Esophagus muscularis mucosa (tissue), 3 donors: ENCODE data around the gene ACTA1.

ENCODE experiments used
- POLR2A ChIP-seq: fragments of 450-650 bp; IDR thresholded peaks from one replicate; pipeline ENCODE4 v1.6.1; 2017; ENCODE audit warnings: antibody characterized with exemption, moderate library complexity, mild to moderate bottlenecking, low read depth
- POLR2AphosphoS5 ChIP-seq, 2 donors: sonication (generic); formaldehyde crosslinking; IDR thresholded peaks; one replicate each; pipeline ENCODE4 v1.6.1; 2017; ENCODE audit warnings: antibody characterized with exemption in 2 of 2
- TF ChIP-seq, protein P1 (sequence below), 3 experiments: fragments of 200-600 bp in 2 of 3; fragments of 450-650 bp in 1 of 3; sonication (generic) in 2 of 3; IDR thresholded peaks; one replicate each; pipeline ENCODE4 v1.5.1; 2017 to 2019; ENCODE audit warnings: antibody characterized with exemption in 3 of 3, mild to moderate bottlenecking in 2 of 3, moderate library complexity in 1 of 3

DNA sequence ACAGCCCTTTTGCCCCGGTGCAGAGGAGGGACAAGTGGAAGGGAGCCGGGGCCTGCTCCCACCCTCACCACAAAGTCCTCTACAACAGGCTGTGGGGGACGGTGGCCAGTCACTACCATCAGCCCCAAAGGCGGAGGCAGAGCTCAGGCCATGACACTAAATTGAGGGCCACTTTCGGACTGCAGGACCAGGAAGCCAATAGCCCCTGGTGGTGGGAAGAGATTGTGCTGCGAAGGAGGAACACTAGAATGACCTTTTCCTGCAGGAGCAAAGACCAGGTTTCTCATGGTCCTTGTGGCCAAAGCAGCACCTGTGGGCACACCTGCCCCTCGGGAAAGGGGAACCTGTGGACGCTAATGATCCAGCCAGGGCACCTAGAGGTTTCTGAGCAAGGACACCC, 30.3 kb downstream of the ACTA1 start:
- TF ChIP-seq POLR2AphosphoS5 (IDR thresholded peaks at IDR 0.05) (no peak), POLR2A (no peak)
- TF ChIP-seq, protein P1, sequence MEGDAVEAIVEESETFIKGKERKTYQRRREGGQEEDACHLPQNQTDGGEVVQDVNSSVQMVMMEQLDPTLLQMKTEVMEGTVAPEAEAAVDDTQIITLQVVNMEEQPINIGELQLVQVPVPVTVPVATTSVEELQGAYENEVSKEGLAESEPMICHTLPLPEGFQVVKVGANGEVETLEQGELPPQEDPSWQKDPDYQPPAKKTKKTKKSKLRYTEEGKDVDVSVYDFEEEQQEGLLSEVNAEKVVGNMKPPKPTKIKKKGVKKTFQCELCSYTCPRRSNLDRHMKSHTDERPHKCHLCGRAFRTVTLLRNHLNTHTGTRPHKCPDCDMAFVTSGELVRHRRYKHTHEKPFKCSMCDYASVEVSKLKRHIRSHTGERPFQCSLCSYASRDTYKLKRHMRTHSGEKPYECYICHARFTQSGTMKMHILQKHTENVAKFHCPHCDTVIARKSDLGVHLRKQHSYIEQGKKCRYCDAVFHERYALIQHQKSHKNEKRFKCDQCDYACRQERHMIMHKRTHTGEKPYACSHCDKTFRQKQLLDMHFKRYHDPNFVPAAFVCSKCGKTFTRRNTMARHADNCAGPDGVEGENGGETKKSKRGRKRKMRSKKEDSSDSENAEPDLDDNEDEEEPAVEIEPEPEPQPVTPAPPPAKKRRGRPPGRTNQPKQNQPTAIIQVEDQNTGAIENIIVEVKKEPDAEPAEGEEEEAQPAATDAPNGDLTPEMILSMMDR (IDR thresholded peaks at IDR 0.05), result no peak
